Activated CD4-positive, alpha-beta T cell treated with anti-CD3 and anti-CD28 coated beads, Interleukin-2, amount 50 U/mL, for 48 hours (primary cell): ENCODE data around the gene BBS7.
A peak's percentile ranks its signal among the peaks of the same experiment; 100 is the strongest.

Source experiments
- DNase-seq, 2 experiments: peaks; one replicate each; pipeline ENCODE4 v3.0.0-alpha.2; 2020

The BBS7 gene

GRCh38 chr4:121824171-121824527 lies 46.1 kb downstream of the BBS7 start:
- no peak for DNase-seq

GRCh38 chr4:121823505-121824170 lies 46.6 kb downstream of the BBS7 start, which contains the start of gene CCNA2:
Gene CCNA2 (minus strand): TSS chr4:121823883. CDS start chr4:121823628, 255 bp downstream.
- peak; percentile 97 to 98 for DNase-seq

- peak; percentile 42 to 57 for DNase-seq
Observed at GRCh38 chr4:121822796-121823504, 47.3 kb downstream of the BBS7 start.

DNA sequence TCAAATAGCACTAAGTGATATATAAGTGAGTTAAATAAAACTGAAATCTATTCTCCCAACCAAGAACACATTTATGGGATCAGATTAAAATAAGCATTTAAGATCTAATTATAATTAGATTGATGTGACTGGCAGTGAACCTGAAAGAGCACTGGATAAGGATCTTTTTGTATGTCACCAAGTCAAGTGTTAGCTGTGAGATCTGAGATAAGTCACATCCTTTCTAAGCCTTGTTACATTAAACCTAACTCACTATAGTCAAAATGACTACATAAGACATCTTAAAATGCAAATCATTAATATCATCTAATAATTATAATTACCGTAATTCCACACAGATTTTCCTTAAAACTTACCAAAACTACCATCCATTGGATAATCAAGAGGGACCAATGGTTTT lies 48.2 kb downstream of the BBS7 start:
- no peak for DNase-seq

DNA sequence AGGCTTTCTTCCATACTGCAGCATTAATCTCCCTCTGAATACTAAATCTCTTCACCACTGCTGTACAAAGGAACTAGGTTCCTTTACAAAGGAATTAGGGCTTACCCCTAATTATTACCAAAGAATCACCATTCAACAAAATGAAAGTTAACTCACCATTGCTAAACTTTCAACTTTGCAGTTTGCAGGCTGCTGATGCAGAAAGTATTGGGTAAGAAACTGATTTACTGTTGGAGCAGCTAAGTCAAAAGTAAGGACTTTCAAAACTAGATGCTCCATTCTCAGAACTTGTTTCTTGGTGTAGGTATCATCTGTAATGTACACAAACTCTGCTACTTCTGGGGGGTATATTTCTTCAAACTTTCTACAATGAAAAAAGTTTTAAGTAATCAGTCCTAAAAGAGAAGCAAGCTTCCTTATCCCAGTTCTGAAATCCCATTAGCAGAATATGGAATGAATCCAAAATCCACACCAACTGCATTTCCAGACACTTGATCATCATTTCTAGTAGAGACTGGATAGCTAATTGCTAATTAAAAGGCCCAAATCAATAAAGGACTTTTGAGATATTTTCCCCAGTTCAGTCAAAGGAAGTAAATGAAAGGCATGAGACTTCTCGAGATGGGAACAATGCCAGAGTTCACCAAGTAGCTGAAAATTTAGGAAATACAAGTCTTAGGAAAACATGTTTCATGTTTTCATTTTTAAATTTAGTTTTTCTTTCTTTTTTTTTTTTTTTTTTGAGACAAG lies 50.9 kb downstream of the BBS7 start:
- no peak for DNase-seq

DNA sequence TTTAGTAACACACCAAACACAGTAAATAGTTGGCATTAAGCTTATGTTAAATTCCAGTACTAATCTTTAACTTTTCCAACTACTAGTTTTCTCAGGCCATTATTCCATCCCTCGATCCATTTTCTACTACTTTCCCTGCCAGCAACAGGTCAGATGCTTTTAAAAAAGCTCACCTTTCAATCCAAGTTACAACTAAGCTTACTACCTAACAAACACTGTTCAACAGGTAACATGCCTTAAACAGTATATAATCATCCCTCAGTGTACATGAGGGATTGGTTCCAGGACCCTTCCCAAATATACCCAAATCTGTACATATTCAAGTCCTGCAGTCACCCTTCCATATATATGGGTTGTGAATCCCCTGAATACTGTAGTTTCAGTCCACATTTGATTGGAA lies 52.1 kb downstream of the BBS7 start:
- no peak for DNase-seq

- no peak for DNase-seq
Observed at GRCh38 chr4:121817701-121818100, 52.6 kb downstream of the BBS7 start.

DNA sequence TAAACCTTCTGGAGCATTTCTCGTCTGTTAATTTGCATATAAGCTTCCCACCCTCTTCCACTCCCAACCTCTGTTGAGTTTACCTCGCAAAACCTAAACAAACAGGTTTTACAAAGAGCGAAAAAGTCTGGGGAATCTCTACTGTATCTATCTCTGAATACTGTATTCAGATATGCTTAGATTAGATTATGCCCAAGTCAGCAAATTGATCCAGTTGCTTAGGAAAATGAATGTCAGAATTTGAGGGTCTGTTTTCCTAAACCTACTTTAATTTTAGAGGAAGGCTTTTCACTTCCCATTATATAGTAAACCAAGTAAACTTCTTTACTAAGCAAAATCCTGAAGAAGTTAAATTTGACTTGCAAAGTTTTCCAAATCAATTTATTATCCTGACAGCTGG lies 53.3 kb downstream of the BBS7 start:
- DNase-seq: no peak

GRCh38 chr4:121814756-121815155 lies 55.5 kb downstream of the BBS7 start:
- no peak for DNase-seq

DNA sequence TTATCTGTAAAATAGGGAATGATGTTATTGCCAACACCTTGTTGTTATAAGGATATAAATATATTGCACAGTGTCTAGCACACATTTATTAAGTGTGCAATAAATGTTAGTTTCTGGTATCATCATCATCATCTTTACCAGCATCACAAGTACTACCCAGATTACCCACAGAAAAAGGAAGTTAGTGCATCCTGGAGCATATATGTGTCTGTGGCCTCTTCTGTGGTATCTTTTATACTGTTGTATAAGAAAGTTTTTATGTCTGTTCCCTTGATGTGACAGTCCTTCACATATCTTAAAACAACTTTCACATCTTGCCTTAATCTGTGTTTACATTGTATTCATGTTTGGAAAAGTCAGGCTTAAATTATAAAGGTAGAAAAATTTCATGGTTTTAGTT lies 59.2 kb downstream of the BBS7 start:
- no peak for DNase-seq

DNA sequence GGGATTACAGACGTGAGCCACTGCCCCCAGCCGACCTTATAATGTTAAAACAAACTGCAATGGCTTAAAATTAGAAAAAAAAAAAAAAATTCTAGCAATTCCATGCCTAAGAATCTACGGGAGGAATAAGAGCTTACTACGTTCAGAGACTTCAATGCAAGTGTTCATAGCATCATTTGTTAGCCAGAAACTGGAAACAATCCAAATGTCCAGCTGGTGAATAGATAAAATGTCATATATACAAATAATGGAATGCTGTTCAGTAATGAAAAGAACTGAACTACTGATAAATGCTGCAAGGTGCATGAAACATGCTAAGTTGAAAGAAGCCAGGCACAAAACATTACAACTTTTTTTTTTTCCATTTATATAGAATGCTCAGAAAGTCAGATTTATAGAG lies 63.9 kb downstream of the BBS7 start:
- no peak for DNase-seq

- DNase-seq: no peak
Observed at GRCh38 chr4:121801715-121802075, 68.6 kb downstream of the BBS7 start.

GRCh38 chr4:121800961-121801714 lies 69.1 kb downstream of the BBS7 start, which contains the start of gene EXOSC9:
Gene EXOSC9 (plus strand): TSS chr4:121801323. CDS start chr4:121801425, 102 bp downstream.
- peak; percentile 96 to 97 for DNase-seq

DNA sequence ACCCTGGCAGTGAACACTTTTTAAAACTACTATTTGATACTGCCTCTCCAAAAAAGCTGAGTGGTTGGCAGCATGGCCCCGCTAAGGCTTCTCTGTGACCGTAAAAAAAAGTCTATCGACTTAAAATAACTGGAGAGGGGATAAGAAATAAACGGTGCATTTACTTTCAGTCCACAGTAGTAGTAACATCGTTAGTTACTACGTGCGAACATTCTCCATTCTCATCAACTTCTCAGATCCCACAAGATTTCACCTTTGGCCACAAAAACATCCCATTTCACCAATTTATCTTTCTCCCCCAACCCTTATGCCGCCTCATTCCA lies 69.7 kb downstream of the BBS7 start:
- DNase-seq: no peak

- DNase-seq: no peak
Observed at GRCh38 chr4:121799867-121800501, 70.3 kb downstream of the BBS7 start.

DNA sequence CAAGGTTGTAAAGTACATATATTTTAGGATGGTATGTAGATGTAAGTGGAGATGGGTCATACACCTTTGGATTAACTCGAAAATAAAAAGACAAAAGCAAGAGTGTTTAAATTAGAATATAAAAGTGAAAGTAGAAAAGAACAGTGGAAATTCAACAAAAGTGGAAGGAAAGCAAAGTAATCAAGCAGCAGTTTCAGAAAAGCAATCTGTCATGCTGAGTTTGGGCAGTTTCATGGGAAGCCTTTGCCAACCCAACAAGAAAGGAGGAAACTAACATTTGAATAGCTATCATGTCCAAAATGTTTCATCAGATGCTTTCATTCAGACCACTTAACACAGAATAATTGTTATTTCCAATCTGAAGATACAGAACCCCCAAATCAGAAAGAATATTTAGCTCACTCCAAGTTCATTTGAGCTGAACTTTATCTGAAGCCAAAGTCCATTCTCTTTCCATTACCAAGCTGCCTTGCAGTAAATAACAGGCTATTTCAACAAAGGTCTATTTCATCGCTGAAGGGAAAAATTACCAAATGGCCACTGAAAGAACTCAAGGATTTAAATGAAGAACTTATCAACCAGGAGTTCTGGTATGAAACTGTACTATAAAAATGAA lies 71.0 kb downstream of the BBS7 start:
- no peak for DNase-seq

DNA sequence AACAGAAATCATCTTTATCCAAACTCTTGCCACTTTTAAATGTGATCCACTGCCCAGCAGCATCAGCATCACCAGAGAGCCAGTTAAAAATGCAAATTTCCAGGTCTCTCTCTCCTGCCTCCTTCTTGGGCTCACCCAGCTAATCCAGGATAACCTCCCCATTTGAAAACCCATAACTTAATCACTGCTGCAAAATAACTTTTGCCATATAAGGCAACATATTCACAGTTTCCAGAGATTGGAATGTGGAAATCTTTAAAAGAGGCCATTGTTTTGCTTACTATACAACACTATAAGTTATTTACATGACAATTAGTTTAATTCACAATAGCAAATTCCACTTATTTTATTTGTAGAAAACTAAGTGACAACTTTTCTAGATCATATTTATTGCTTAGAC lies 74.0 kb downstream of the BBS7 start:
- no peak for DNase-seq

DNA sequence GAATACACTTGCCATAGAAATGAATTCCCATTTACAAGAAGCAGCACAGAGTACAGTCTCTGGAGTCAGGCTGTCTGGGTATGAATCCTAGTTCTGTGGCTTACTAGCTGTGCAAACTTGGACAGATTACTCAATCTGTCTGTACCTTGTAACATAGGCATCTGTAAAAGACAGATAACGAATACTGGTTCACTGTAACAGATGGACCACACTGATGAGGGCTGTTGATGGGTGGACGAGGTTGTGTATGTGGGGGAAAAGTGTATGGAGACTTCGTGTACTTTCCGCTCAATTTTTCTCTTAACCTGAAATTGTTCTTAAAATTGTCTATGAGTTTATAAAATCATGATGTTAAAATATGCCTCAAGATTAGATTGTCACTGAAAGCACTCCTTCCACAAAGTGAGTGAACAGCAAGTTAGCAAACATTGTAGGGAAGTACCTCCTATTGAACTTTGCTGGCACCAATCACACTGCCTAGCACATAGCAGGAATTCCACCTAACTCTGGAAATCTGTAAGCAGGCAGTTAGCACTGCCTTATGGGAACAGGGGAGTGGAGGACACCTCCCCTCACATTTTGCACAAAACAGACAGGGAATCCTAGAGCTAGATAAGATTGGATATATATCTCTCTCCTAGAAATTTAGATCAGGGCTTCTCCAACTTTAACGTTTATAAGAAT lies 75.6 kb downstream of the BBS7 start:
- DNase-seq: no peak

DNA sequence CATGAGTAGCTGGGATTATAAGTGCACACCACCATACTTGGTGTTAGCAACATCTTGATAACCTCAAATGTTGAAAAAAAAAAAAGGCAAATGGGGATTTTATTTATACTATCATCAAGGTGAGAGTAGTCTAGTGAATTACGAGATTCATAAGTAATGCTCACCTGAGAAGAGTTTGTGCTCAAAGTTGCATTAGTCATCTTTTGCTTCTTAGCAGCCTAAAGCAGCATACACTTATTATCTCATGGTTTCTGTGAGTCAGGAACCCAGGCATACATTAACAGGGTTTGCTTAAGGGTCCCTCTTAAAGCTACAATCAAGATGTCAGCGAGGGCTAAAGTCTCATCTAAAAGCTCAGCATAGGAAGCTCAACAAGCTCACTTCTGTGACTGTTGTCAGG lies 77.3 kb downstream of the BBS7 start:
- DNase-seq: no peak

DNA sequence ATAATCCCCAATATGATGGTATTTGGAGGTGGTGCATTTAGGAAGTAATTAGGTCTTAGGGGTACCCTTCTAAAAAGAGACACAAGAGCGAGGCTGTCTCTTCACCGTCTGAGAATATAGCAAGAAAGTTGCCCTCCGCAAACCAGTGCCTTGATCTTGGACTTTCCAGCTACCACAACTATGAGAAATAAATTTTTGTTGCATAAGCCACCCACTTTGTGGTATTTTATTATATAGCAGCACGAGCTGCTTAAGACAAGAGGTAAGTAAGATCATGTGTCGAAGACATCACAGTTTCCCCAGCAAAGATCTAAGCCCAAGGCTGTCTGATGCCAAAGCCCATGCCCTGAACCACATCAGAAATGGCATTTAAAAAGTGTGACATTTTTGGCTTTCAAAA lies 78.8 kb downstream of the BBS7 start:
- DNase-seq: no peak

DNA sequence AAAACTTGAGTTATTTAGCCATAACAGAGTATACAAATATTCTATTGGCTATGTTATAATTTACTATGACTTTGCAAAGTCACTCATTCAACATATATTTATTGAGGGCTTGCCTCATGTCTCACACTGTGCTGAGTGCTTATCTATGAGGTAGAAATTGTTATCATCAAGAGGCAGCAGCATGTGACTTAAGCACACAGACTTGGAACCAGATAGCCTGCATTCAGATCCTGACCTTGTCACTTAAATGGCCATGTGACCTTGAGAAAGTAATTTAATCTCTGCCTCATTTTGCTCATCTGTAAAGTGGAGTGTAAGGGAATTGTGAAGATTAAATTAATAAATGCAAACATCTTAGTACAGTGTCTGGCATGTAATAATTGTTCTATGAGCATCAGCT lies 79.3 kb downstream of the BBS7 start:
- no peak for DNase-seq
